HG03558 (cell line): Measurements from ENCODE around the gene RAB7B.
"Not testable (repeated sequence)": the region's sequence is repeated elsewhere in the genome, so short reads cannot be mapped to it uniquely, and the experiment has no call there.

ENCODE experiments used
- ATAC-seq: cut with Tn5 transposase; IDR thresholded peaks from one replicate; pipeline ENCODE4 v1.9.1; 2021; ENCODE audit warnings: moderate number of reproducible peaks; ENCODE audit not compliant: unreplicated experiment; ENCODE audit errors: extremely low read depth

The RAB7B gene

GRCh38 chr1:206002871-206003801 lies at the start of gene RAB7B:
Gene RAB7B (minus strand): TSS chr1:206003395. CDS start chr1:205994135, 9,260 bp downstream.
- no peak for ATAC-seq

- ATAC-seq = not testable (repeated sequence)
Observed at GRCh38 chr1:206052231-206052865, 49.2 kb upstream of the RAB7B start.

- ATAC-seq = peak; percentile 61
Observed at GRCh38 chr1:206050655-206051235, 47.5 kb upstream of the RAB7B start.

GRCh38 chr1:206049919-206050600 lies 46.9 kb upstream of the RAB7B start:
- ATAC-seq = no peak

GRCh38 chr1:206049293-206049692 lies 46.1 kb upstream of the RAB7B start:
- peak; percentile 32 for ATAC-seq

- ATAC-seq = no peak
Observed at GRCh38 chr1:206048582-206048981, 45.4 kb upstream of the RAB7B start.

- no peak for ATAC-seq
Observed at GRCh38 chr1:206047271-206047670, 44.1 kb upstream of the RAB7B start.

GRCh38 chr1:206041640-206042039 lies 38.4 kb upstream of the RAB7B start:
- ATAC-seq = no peak

- no peak for ATAC-seq
Observed at GRCh38 chr1:206040328-206040727, 37.1 kb upstream of the RAB7B start.

GRCh38 chr1:206039046-206039973 lies 36.1 kb upstream of the RAB7B start:
- no peak for ATAC-seq

- ATAC-seq = no peak
Observed at GRCh38 chr1:206037581-206037980, 34.4 kb upstream of the RAB7B start.

- no peak for ATAC-seq
Observed at GRCh38 chr1:206036663-206037455, 33.7 kb upstream of the RAB7B start.

- no peak for ATAC-seq
Observed at GRCh38 chr1:206035027-206035426, 31.8 kb upstream of the RAB7B start.

- no peak for ATAC-seq
Observed at GRCh38 chr1:206032380-206033140, 29.4 kb upstream of the RAB7B start.

GRCh38 chr1:206030714-206031113 lies 27.5 kb upstream of the RAB7B start:
- ATAC-seq = peak; percentile 64

- no peak for ATAC-seq
Observed at GRCh38 chr1:206030191-206030590, 27.0 kb upstream of the RAB7B start.

GRCh38 chr1:206029484-206029883 lies 26.3 kb upstream of the RAB7B start:
- no peak for ATAC-seq

GRCh38 chr1:206025283-206025820 lies 22.2 kb upstream of the RAB7B start:
- ATAC-seq = no peak
